ENCODE data around the gene SVBP. TPM values are rescaled to one million over a fixed set of nuclear protein-coding genes. Genes with fewer than 3 reads are reported as not detected.

SVBP gene
- total RNA-seq, 2 experiments from 2014 or later: 16.8 to 18.8 TPM

GRCh38 chr1:42793824-42794223 lies 23.4 kb downstream of the SVBP start:
- CTCF ChIA-PET: interaction anchor here (0.6 to 1.5 kb wide), 2 partner anchors 129 to 280 kb away, joined by 3 to 5 read pairs; no protein-coding TSS in a partner anchor
- H3K27me3 Mint-ChIP-seq: no peaks in the 10 kb centered on the region
- DNase-seq: no peak
- intact Hi-C loops (cut with micrococcal nuclease): no loop called here
- H3K36me3 Mint-ChIP-seq: no peaks in the 10 kb centered on the region
- POLR2A ChIA-PET: interaction anchor here (0.9 kb wide), 1 partner anchor 27 kb away, joined by 3 read pairs; the partner anchor contains the start of genes C1orf50 and P3H1
- no peaks in the 10 kb centered on the region for H3K4me1 Mint-ChIP-seq (ENCODE audit: low read depth)
- no peak overlapping the region for H3K4me3 Mint-ChIP-seq
- H3K27ac Mint-ChIP-seq: no peak overlapping the region
- no peaks in the 10 kb centered on the region for H3K9me3 Mint-ChIP-seq

DNA sequence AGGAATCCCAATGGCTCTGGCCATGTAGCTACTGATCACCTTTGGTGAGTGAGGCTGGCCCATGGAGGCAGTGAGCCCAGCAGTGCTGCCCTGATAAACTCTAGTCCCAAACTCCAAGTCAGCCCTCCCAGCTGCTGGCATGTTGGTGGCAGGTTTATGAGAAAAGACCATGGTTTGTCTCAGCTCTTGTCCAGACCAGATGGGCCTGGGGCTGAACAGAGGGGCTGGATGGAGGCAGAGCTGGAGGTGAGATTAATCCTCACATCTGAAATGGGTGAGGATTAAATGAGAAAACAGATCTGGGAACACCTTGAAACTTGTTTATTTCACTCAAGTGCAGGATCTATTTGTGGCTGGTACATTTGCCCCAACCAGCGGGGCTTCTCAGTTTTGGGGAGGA lies 29.2 kb downstream of the SVBP start:
- Mint-ChIP-seq H3K27ac (no peak overlapping the region), H3K27me3 (no peaks in the 10 kb centered on the region), H3K4me3 (no peak overlapping the region), H3K36me3 (no peaks in the 10 kb centered on the region), H3K4me1 (ENCODE audit: low read depth) (peaks cover 10% of the 10 kb centered on the region), H3K9me3 (no peaks in the 10 kb centered on the region)
- CTCF ChIA-PET: no interaction called here
- POLR2A ChIA-PET: no interaction called here
- intact Hi-C loops (cut with micrococcal nuclease): no loop called here
- no peak for DNase-seq

DNA sequence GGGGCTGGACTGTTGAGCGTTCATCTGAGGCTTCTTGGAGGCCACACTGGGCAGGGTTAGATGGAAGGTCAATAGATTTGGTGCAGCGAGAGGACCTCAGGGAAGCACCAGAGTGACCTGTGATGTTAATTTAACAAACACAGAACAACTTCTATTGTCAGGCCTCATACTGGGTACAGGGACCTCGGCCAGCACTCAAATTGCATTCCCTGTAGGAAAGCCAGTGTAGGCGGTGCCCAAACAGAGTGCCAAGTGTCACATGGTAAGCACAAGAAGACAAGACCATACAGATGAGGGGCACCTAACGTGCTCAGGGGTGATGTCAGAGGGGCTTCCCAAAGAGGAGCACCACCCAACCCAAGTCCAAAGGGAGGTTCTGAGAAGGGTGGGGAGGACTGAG lies 31.1 kb downstream of the SVBP start:
- CTCF ChIA-PET: no interaction called here

GRCh38 chr1:42784946-42785693 lies 32.1 kb downstream of the SVBP start, which contains the start of gene TMEM269:
TMEM269 (plus strand) TSS chr1:42784991; CDS start chr1:42789894, 4,903 bp downstream.
- CTCF ChIA-PET: no interaction called here
- intact Hi-C loops (cut with micrococcal nuclease): no loop called here

More for the DNA sequence above, 31.1 kb downstream of the SVBP start:
- DNase-seq: no peak
- POLR2A ChIA-PET: interaction anchor here (1.3 kb wide), 1 partner anchor 19 kb away, joined by 4 read pairs; the partner anchor contains the start of genes C1orf50 and P3H1
- no peaks in the 10 kb centered on the region for H3K27me3 Mint-ChIP-seq
- peak overlapping the region; percentile 40 for H3K4me3 Mint-ChIP-seq
- H3K27ac Mint-ChIP-seq: no peak overlapping the region
- H3K9me3 Mint-ChIP-seq: no peaks in the 10 kb centered on the region
- intact Hi-C loops (cut with micrococcal nuclease): no loop called here
- peaks cover 3% of the 10 kb centered on the region for H3K36me3 Mint-ChIP-seq
- H3K4me1 Mint-ChIP-seq (ENCODE audit: low read depth): peaks cover 10% of the 10 kb centered on the region

GRCh38 chr1:42784547-42784945 lies 32.7 kb downstream of the SVBP start:
- Mint-ChIP-seq H3K4me1 (ENCODE audit: low read depth) (peaks cover 10% of the 10 kb centered on the region), H3K9me3 (no peaks in the 10 kb centered on the region), H3K27ac (no peak overlapping the region), H3K4me3 (no peak overlapping the region), H3K36me3 (peaks cover 10% of the 10 kb centered on the region), H3K27me3 (no peaks in the 10 kb centered on the region)
- intact Hi-C loops (cut with micrococcal nuclease): no loop called here
- ChIA-PET POLR2A (no interaction called here), CTCF (no interaction called here)
- no peak for DNase-seq

More at GRCh38 chr1:42784946-42785693, 32.1 kb downstream of the SVBP start, which contains the start of gene TMEM269:
- POLR2A ChIA-PET: interaction anchor here (1.3 kb wide), 1 partner anchor 18 kb away, joined by 4 read pairs; the partner anchor contains the start of genes C1orf50 and P3H1
- H3K27me3 Mint-ChIP-seq: no peaks in the 10 kb centered on the region
- H3K36me3 Mint-ChIP-seq: peaks cover 9% of the 10 kb centered on the region
- peaks cover 10% of the 10 kb centered on the region for H3K4me1 Mint-ChIP-seq (ENCODE audit: low read depth)
- peak; percentile 78 for DNase-seq
- no peak within 1 kb of the TSS for H3K27ac Mint-ChIP-seq
- H3K9me3 Mint-ChIP-seq: no peaks in the 10 kb centered on the region
- H3K4me3 Mint-ChIP-seq: peak within 1 kb of the TSS; percentile 40

DNA sequence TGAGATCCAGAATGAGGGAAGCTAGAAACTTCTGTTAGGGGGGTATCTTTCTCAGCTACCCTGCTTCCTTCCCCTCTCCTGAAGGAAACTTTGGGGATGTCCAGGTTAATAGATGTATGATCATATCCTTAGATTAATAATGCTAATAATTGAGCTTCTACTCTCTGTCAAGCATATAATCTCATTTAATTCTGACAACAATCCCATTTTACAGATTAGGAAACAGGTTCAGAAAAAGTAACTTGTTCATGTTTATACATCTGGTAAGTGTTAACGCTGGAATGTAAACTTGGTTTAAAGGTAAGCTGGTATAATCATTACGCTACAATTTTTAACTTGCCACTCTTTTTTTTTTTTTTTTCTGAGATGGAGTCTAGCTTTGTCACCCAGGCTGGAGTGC lies 34.1 kb downstream of the SVBP start:
- H3K4me1 Mint-ChIP-seq (ENCODE audit: low read depth): peaks cover 12% of the 10 kb centered on the region
- H3K27me3 Mint-ChIP-seq: no peaks in the 10 kb centered on the region
- ChIA-PET CTCF (interaction anchor here (0.8 to 1.6 kb wide), 2 partner anchors 17 to 38 kb away, joined by 3 to 5 read pairs; partner anchors contain the start of genes C1orf50 and P3H1), POLR2A (interaction anchor here (0.6 to 0.9 kb wide), 3 partner anchors 16 to 869 kb away, joined by 3 read pairs; partner anchors contain the start of genes C1orf50 and P3H1)
- H3K9me3 Mint-ChIP-seq: no peaks in the 10 kb centered on the region
- H3K4me3 Mint-ChIP-seq: no peak overlapping the region
- H3K27ac Mint-ChIP-seq: no peak overlapping the region
- DNase-seq: no peak
- H3K36me3 Mint-ChIP-seq: peaks cover 13% of the 10 kb centered on the region
- intact Hi-C loops (cut with micrococcal nuclease): no loop called here

- CTCF ChIA-PET: interaction anchor here (1.0 to 2.4 kb wide), 4 partner anchors 41 to 293 kb away, joined by 3 to 16 read pairs (median 4); no protein-coding TSS in a partner anchor
- H3K4me3 Mint-ChIP-seq: no peak overlapping the region
- DNase-seq: no peak
- peaks cover 5% of the 10 kb centered on the region for H3K4me1 Mint-ChIP-seq (ENCODE audit: low read depth)
- peaks cover 28% of the 10 kb centered on the region for H3K36me3 Mint-ChIP-seq
- POLR2A ChIA-PET: interaction anchor here (0.7 to 1.9 kb wide), 2 partner anchors 13 to 86 kb away, joined by 3 to 7 read pairs; partner anchors contain the start of genes C1orf50 and P3H1
- H3K27me3 Mint-ChIP-seq: no peaks in the 10 kb centered on the region
- intact Hi-C loops (cut with micrococcal nuclease): no loop called here
- H3K27ac Mint-ChIP-seq: no peak overlapping the region
- no peaks in the 10 kb centered on the region for H3K9me3 Mint-ChIP-seq
Observed at GRCh38 chr1:42780176-42780575, 37.0 kb downstream of the SVBP start.

DNA sequence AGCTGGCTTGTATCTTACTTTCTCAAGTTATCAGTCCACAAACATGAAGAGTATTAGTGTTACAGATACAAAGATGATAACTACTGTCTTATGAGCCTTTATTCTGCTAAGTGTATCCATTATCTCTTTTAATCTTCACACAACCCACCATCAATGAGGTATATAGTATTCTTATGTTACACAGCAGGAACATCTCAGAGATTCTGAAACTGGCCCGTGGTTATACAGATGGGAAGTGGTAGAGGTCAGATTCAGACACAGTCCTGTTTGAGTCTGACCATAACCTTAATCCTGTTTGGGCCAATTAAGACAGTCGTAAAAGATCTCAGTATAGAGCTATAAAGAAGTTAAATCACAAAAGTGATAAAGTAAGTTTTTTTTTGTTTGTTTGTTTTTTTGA lies 37.5 kb downstream of the SVBP start:
- Mint-ChIP-seq H3K36me3 (peaks cover 33% of the 10 kb centered on the region), H3K4me1 (ENCODE audit: low read depth) (peaks cover 9% of the 10 kb centered on the region), H3K27ac (no peak overlapping the region), H3K27me3 (no peaks in the 10 kb centered on the region), H3K9me3 (no peaks in the 10 kb centered on the region), H3K4me3 (no peak overlapping the region)
- intact Hi-C loops (cut with micrococcal nuclease): no loop called here
- POLR2A ChIA-PET: interaction anchor here (0.6 to 1.9 kb wide), 3 partner anchors 13 to 713 kb away, joined by 3 to 7 read pairs (median 3); partner anchors contain the start of genes C1orf50 and P3H1
- DNase-seq: no peak
- CTCF ChIA-PET: interaction anchor here (1.0 to 3.9 kb wide), 6 partner anchors 13 to 293 kb away, joined by 3 to 27 read pairs (median 10); partner anchors contain the start of genes C1orf50 and P3H1

GRCh38 chr1:42777852-42778251 lies 39.3 kb downstream of the SVBP start:
- no peaks in the 10 kb centered on the region for H3K27me3 Mint-ChIP-seq
- intact Hi-C loops (cut with micrococcal nuclease): loop anchor here (1.0 kb wide), 1 partner anchor 295 kb away; no protein-coding TSS in a partner anchor
- DNase-seq: peak; percentile 41
- H3K27ac Mint-ChIP-seq: no peak overlapping the region
- H3K9me3 Mint-ChIP-seq: no peaks in the 10 kb centered on the region
- H3K36me3 Mint-ChIP-seq: peaks cover 41% of the 10 kb centered on the region
- ChIA-PET POLR2A (no interaction called here), CTCF (interaction anchor here (0.8 to 3.9 kb wide), 14 partner anchors 8 to 295 kb away, joined by 3 to 55 read pairs (median 6); partner anchors contain the start of genes C1orf50, P3H1, SVBP and ZNF691)
- H3K4me3 Mint-ChIP-seq: no peak overlapping the region
- peaks cover 20% of the 10 kb centered on the region for H3K4me1 Mint-ChIP-seq (ENCODE audit: low read depth)

GRCh38 chr1:42776502-42776901 lies 40.7 kb downstream of the SVBP start:
- no peak overlapping the region for H3K4me3 Mint-ChIP-seq
- ChIA-PET CTCF (interaction anchor here (0.9 to 3.9 kb wide), 7 partner anchors 10 to 297 kb away, joined by 4 to 55 read pairs (median 21); partner anchors contain the start of genes C1orf50, P3H1, SVBP and ZNF691), POLR2A (interaction anchor here (1.0 kb wide), 1 partner anchor 9 kb away, joined by 3 read pairs; the partner anchor contains the start of genes C1orf50 and P3H1)
- H3K9me3 Mint-ChIP-seq: no peaks in the 10 kb centered on the region
- intact Hi-C loops (cut with micrococcal nuclease): no loop called here
- H3K36me3 Mint-ChIP-seq: peaks cover 42% of the 10 kb centered on the region
- H3K4me1 Mint-ChIP-seq (ENCODE audit: low read depth): peaks cover 27% of the 10 kb centered on the region
- no peaks in the 10 kb centered on the region for H3K27me3 Mint-ChIP-seq
- no peak overlapping the region for H3K27ac Mint-ChIP-seq
- no peak for DNase-seq

DNA sequence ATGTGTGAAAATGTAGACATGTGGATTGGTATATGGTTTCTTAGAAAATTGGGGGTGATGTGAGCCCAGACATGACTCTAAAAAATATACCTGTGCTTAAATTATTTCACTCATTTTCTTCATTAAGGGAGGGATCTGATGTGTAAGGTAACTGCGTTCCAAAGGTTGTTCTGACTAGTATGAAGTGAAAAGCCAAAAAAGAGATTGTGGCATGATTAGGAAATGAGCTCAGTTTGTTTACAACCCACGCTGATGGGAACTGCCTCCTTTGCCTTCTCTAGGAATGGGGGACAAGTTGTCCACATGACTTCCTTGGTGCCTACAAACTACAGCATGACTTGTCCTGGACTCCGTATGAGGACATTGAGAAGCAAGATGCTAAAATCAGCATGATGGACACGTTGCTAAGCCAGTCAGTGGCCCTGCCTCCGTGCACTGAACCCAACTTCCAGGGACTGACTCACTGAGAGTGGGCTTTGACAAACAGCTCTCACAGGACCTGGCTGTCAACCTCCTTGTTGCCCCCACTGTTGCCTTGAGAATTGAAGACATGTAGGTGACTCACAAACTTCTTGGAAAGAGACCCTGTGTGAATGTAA lies 42.2 kb downstream of the SVBP start:
- H3K4me1 Mint-ChIP-seq (ENCODE audit: low read depth): peaks cover 33% of the 10 kb centered on the region
- no peaks in the 10 kb centered on the region for H3K27me3 Mint-ChIP-seq
- no peak for DNase-seq
- ChIA-PET CTCF (no interaction called here), POLR2A (no interaction called here)
- no peak overlapping the region for H3K4me3 Mint-ChIP-seq
- peak overlapping the region; percentile 42 for H3K27ac Mint-ChIP-seq
- peaks cover 40% of the 10 kb centered on the region for H3K36me3 Mint-ChIP-seq
- intact Hi-C loops (cut with micrococcal nuclease): no loop called here
- H3K9me3 Mint-ChIP-seq: no peaks in the 10 kb centered on the region

Data from activated CD4-positive, alpha-beta memory T cell treated with anti-CD3 and anti-CD28 coated beads for 36 hours (primary cell).